PFSK-1 (cell line): ENCODE results near the gene RPL12.

ENCODE experiments used
- FOXP2 ChIP-seq: optimal IDR thresholded peaks from 2 replicates; pipeline ENCODE3; 2011; ENCODE audit warnings: borderline replicate concordance, control low read depth, inconsistent platforms; ENCODE audit not compliant: insufficient read depth; ENCODE audit errors: extremely low read length, extremely low read depth
- POLR2AphosphoS5 ChIP-seq: IDR thresholded peaks from 2 replicates; pipeline ENCODE4 v1.6.1; 2012; ENCODE audit warnings: low read depth, mild to moderate bottlenecking, control low read depth, low read length, moderate library complexity
- SIN3A ChIP-seq: IDR thresholded peaks from 2 replicates; pipeline ENCODE4 v1.6.1; 2012; ENCODE audit warnings: mild to moderate bottlenecking, low read length, moderate library complexity, borderline replicate concordance; ENCODE audit not compliant: insufficient read depth
- TAF1 ChIP-seq: IDR thresholded peaks from 2 replicates; pipeline ENCODE4 v1.6.1; 2012; ENCODE audit warnings: low read length, control low read depth, borderline replicate concordance; ENCODE audit not compliant: insufficient read depth
- TF ChIP-seq, protein P1 (sequence below), 2 experiments: IDR thresholded peaks; 2 replicates each; pipeline versions ENCODE4 v1.6.1 to v1.8.0; 2011 to 2012; ENCODE audit warnings: low read depth in 2 of 2, low read length in 2 of 2, control low read depth in 1 of 2, inconsistent platforms in 1 of 2, mild to moderate bottlenecking in 1 of 2, moderate library complexity in 1 of 2; ENCODE audit not compliant: insufficient read depth in 1 of 2

DNA sequence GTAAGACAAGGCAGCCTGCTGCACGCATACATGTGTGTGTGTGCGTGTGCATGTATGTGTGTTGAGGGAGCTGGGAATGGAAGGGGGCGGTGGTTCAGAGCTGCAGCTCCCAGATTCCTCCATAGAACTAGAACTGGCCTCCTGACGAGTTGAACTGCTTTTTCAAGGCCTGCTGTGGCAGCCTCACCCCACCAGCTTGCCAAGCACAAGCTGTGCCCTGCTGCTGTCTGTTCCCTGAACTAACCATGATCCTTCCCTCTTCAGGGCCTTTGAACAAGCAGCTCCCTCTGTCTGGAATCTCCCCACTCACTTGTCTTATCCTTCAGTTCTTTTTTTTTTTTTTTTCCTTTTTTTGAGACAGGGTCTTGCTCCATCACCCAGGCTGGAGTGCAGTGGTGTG is 22.7 kb upstream of the RPL12 start:
- TF ChIP-seq POLR2AphosphoS5 (no peak), SIN3A (no peak), FOXP2 (no peak), TAF1 (no peak)
- TF ChIP-seq, protein P1, sequence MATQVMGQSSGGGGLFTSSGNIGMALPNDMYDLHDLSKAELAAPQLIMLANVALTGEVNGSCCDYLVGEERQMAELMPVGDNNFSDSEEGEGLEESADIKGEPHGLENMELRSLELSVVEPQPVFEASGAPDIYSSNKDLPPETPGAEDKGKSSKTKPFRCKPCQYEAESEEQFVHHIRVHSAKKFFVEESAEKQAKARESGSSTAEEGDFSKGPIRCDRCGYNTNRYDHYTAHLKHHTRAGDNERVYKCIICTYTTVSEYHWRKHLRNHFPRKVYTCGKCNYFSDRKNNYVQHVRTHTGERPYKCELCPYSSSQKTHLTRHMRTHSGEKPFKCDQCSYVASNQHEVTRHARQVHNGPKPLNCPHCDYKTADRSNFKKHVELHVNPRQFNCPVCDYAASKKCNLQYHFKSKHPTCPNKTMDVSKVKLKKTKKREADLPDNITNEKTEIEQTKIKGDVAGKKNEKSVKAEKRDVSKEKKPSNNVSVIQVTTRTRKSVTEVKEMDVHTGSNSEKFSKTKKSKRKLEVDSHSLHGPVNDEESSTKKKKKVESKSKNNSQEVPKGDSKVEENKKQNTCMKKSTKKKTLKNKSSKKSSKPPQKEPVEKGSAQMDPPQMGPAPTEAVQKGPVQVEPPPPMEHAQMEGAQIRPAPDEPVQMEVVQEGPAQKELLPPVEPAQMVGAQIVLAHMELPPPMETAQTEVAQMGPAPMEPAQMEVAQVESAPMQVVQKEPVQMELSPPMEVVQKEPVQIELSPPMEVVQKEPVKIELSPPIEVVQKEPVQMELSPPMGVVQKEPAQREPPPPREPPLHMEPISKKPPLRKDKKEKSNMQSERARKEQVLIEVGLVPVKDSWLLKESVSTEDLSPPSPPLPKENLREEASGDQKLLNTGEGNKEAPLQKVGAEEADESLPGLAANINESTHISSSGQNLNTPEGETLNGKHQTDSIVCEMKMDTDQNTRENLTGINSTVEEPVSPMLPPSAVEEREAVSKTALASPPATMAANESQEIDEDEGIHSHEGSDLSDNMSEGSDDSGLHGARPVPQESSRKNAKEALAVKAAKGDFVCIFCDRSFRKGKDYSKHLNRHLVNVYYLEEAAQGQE (IDR thresholded peaks at IDR 0.05; ENCODE audit: insufficient read depth in 1 of 2, low read depth in 2 of 2, low read length in 2 of 2) = no peak
